Mesothelial cell of epicardium (in vitro differentiated cells): ENCODE measurements around the gene DIDO1. TPM values are rescaled to one million over a fixed set of nuclear protein-coding genes. Genes with fewer than 3 reads are reported as not detected.

Source experiments
- DNase-seq, 2 experiments: peaks; one replicate each; pipeline ENCODE4 v3.0.0; 2021; ENCODE audit warnings: low spot score in 2 of 2; ENCODE audit not compliant: unreplicated experiment in 2 of 2
- H3K27ac Mint-ChIP-seq: 2 replicates; pipeline ENCODE4 v1.8.0; 2021; ENCODE audit warnings: mixed read lengths
- H3K27me3 Mint-ChIP-seq: 2 replicates; pipeline ENCODE4 v1.8.0; 2021; ENCODE audit warnings: low read depth, mixed read lengths
- H3K36me3 Mint-ChIP-seq: 2 replicates; pipeline ENCODE4 v1.8.0; 2021; ENCODE audit warnings: mixed read lengths
- H3K4me1 Mint-ChIP-seq: 2 replicates; pipeline ENCODE4 v1.8.0; 2021; ENCODE audit warnings: mixed read lengths
- H3K4me3 Mint-ChIP-seq: 2 replicates; pipeline ENCODE4 v1.8.0; 2021; ENCODE audit warnings: mild to moderate bottlenecking, moderate library complexity, mixed read lengths
- H3K9me3 Mint-ChIP-seq: 2 replicates; pipeline ENCODE4 v1.8.0; 2021; ENCODE audit warnings: mixed read lengths
- CTCF ChIP-seq: fragments of 200-600 bp; sonication (generic); IDR thresholded peaks from one replicate; pipeline ENCODE4 v1.5.0; 2021; ENCODE audit warnings: antibody characterized with exemption; ENCODE audit not compliant: unreplicated experiment
- total RNA-seq: library from RNA; stranded (reverse); gene quantifications from 3 replicates; pipeline ENCODE4 v1.2.1, GENCODE V29; 2021

DIDO1 gene
- total RNA-seq, 1 donor from 2014 or later: 73.1 TPM

DNA sequence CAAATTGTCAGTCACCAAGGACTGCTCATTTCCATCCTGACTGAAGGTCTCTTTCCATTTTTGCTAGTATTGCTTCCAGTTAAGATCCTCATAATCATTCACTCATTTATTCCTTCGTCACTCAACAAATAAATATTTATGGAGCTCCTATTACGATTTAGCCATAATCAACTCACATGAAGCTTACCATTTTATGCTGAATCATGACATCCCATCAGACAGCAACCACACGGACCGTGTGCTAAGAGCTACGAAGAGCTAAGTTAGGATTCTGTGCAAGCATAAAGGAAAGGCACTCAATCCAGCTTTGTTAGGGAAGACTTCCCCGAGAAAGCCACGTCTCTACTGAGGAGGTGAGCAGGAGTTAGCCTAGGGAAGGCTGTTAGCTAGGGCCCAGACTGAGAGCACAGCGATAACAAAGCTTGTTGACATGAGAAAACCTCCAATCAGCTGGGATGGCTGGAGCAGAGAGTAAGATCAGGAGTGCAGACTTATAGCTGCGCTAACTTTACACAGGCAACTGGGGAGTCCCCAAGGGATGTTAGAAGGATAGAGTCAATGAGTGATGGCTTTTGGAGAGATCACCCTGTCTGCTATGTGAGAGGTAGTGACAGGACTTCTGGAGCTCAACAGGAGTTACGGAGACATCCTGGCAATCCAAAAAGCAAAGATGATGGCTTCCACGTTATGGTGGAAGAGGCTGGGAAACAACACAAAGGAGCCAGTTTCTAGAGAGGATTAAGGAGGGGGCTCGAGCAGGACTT, 9.1 kb upstream of the DIDO1 start:
- no peaks in the 10 kb centered on the region for H3K36me3 Mint-ChIP-seq
- no peak overlapping the region for H3K4me3 Mint-ChIP-seq
- H3K4me1 Mint-ChIP-seq: peaks cover 20% of the 10 kb centered on the region
- no peak for DNase-seq
- no peak overlapping the region for H3K27ac Mint-ChIP-seq
- TF ChIP-seq CTCF: no peak
- no peaks in the 10 kb centered on the region for H3K27me3 Mint-ChIP-seq
- no peaks in the 10 kb centered on the region for H3K9me3 Mint-ChIP-seq

DNA sequence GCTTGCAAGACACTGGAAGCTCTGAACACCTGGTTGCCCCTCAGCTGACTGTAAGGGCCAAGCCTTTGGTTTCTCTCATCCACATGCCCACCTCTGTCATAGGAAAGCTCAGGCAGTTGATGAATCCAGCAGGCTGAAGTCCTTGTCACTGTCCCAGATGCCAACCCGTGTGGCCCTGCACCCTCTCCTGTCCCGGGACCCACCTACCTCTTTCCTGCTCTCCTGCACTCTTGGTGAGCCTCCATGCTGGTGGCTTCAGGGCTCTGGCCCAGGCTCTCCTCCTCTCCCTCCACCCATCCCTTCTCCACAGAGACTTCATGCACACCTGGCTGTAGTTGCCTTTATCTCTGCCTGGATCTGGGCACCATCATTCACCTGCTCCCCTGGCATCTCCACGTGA, 7.7 kb upstream of the DIDO1 start:
- Mint-ChIP-seq H3K9me3 (no peaks in the 10 kb centered on the region), H3K36me3 (no peaks in the 10 kb centered on the region), H3K4me3 (no peak overlapping the region), H3K4me1 (peaks cover 14% of the 10 kb centered on the region), H3K27me3 (no peaks in the 10 kb centered on the region), H3K27ac (no peak overlapping the region)
- DNase-seq: no peak
- no peak for TF ChIP-seq CTCF

DNA sequence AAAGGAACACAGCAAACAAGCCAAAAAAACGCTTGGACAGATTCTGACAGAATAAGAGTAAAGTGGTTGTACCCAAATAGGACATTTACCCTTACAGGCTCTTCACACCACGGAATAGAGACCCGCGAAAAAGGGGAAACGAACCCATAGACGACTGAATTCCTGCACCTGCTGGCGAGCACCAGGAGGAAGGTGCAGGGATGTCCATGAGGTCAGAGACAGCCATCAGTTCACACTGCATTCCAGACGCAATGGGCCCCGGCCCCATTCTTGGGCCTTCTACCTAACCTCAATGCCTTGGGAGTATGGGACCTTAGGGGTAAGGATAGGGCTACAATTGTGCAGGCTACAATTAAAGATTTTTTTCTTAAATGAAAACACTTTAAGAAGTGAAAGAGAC, 5.2 kb upstream of the DIDO1 start:
- no peak overlapping the region for H3K4me3 Mint-ChIP-seq
- no peak for DNase-seq
- no peaks in the 10 kb centered on the region for H3K27me3 Mint-ChIP-seq
- no peaks in the 10 kb centered on the region for H3K36me3 Mint-ChIP-seq
- no peaks in the 10 kb centered on the region for H3K9me3 Mint-ChIP-seq
- peaks cover 26% of the 10 kb centered on the region for H3K4me1 Mint-ChIP-seq
- no peak for TF ChIP-seq CTCF
- no peak overlapping the region for H3K27ac Mint-ChIP-seq

DNA sequence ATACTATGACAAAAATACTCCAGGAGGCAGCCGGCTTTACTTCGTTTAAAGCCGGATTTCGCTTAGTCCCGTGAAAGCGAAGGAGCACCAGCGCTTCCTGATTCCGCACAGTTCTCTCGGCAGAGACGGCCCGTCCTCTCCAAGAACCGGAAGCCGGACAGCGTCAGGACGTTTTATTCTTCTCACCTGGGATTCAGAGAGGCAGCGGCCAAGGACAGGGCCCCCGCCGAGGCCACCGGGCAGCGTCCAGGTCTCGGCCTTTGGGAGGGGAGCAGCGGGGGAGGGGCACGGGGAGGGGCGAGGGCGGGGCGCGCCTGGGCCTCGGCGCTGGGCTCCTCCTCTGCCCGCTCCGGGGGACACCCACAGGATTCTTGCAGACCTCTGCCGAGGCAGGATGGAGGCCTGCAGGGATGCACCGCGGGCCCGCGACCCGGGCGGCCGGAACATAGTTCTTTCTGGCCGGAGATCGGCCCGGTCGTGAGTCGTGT, 2.8 kb upstream of the DIDO1 start:
- peaks cover 39% of the 10 kb centered on the region for H3K4me1 Mint-ChIP-seq
- H3K4me3 Mint-ChIP-seq: peak overlapping the region; percentile 90
- H3K36me3 Mint-ChIP-seq: no peaks in the 10 kb centered on the region
- TF ChIP-seq CTCF: no peak
- DNase-seq: peak in 1 of 2 experiments; percentile 51
- no peaks in the 10 kb centered on the region for H3K9me3 Mint-ChIP-seq
- peak overlapping the region; percentile 96 for H3K27ac Mint-ChIP-seq
- H3K27me3 Mint-ChIP-seq: no peaks in the 10 kb centered on the region

GRCh38 chr20:62928246-62928939, 2.1 kb upstream of the DIDO1 start:
- Mint-ChIP-seq H3K27ac (peak overlapping the region; percentile 96), H3K27me3 (no peaks in the 10 kb centered on the region), H3K9me3 (no peaks in the 10 kb centered on the region), H3K36me3 (no peaks in the 10 kb centered on the region), H3K4me1 (peaks cover 44% of the 10 kb centered on the region), H3K4me3 (peak overlapping the region; percentile 90)
- TF ChIP-seq CTCF: no peak
- DNase-seq: no peak
